Muscle layer of colon (tissue), 2 donors: ENCODE results near the gene STAT4.

Experiments
- H3K27ac ChIP-seq: one replicate; pipeline ENCODE4 v1.7.0; 2013; ENCODE audit warnings: low read depth, mild to moderate bottlenecking, low read length, moderate library complexity
- H3K27me3 ChIP-seq, 2 donors: one replicate each; pipeline ENCODE4 v1.7.0; 2013; ENCODE audit warnings: low read length in 2 of 2, mild to moderate bottlenecking in 2 of 2; ENCODE audit not compliant: insufficient read depth in 2 of 2, control insufficient read depth in 1 of 2
- H3K36me3 ChIP-seq: one replicate; pipeline ENCODE4 v1.7.0; 2013; ENCODE audit warnings: mild to moderate bottlenecking, low read length; ENCODE audit not compliant: insufficient read depth
- H3K4me1 ChIP-seq: one replicate; pipeline ENCODE4 v1.7.0; 2013; ENCODE audit warnings: mild to moderate bottlenecking, low read length; ENCODE audit not compliant: insufficient read depth
- H3K4me3 ChIP-seq, 2 donors: one replicate each; pipeline ENCODE4 v1.7.0; 2013; ENCODE audit warnings: low read length in 2 of 2, low read depth in 1 of 2, mild to moderate bottlenecking in 1 of 2, moderate library complexity in 1 of 2
- H3K9ac ChIP-seq: one replicate; pipeline ENCODE4 v1.7.0; 2013; ENCODE audit warnings: low read length
- H3K9me3 ChIP-seq: one replicate; pipeline ENCODE4 v1.7.0; 2013; ENCODE audit warnings: mild to moderate bottlenecking, low read length
- donor health status: abdominal sarcoma.
- donor health status: Adenocarcinoma of cecum.

Gene STAT4

DNA sequence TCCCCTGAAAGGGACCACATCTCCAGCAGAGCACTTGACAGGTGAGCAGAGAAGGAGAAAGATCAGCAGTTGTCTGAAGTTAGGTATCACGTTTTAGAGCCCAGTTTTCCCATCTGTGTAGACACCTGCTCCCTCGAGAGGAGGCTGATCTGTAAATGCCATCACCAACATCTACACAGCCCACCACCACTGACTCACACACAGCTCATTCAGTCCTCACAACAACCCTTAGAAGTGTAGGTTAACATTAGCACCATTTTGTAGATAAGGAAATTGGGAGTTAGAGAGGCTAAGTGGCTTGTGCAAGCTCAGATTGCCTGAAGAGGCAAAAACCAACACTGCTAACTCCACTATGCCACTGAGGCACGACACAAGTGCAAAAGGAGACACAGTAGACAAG lies 99.6 kb downstream of the STAT4 start:
- H3K27me3 ChIP-seq = no peaks in the 10 kb centered on the region
- no peaks in the 10 kb centered on the region for H3K9me3 ChIP-seq
- no peaks in the 10 kb centered on the region for H3K36me3 ChIP-seq
- peaks cover 7% of the 10 kb centered on the region for H3K4me1 ChIP-seq
- no peak overlapping the region for H3K4me3 ChIP-seq
- no peak overlapping the region for H3K27ac ChIP-seq
- H3K9ac ChIP-seq = no peak overlapping the region

DNA sequence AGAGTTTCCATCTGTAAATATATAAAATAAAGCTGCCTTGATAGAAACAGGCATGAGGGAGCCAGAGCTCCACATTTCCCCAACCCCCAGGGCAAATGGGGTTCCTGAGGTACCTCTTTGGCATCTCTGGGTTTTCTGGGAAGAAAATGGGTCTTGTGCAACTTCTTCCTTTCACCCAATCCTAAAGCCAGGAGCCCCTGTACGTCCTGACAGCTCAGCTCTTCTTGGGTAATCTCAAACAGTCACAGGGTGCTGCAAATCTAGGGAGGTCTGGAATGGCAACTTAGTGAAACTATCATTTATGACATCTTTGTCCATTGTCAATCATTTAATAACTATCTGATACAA lies 100.2 kb downstream of the STAT4 start:
- Histone ChIP-seq H3K9ac (no peak overlapping the region), H3K27me3 (no peaks in the 10 kb centered on the region), H3K9me3 (no peaks in the 10 kb centered on the region), H3K4me1 (peaks cover 7% of the 10 kb centered on the region), H3K4me3 (no peak overlapping the region), H3K27ac (no peak overlapping the region), H3K36me3 (no peaks in the 10 kb centered on the region)

DNA sequence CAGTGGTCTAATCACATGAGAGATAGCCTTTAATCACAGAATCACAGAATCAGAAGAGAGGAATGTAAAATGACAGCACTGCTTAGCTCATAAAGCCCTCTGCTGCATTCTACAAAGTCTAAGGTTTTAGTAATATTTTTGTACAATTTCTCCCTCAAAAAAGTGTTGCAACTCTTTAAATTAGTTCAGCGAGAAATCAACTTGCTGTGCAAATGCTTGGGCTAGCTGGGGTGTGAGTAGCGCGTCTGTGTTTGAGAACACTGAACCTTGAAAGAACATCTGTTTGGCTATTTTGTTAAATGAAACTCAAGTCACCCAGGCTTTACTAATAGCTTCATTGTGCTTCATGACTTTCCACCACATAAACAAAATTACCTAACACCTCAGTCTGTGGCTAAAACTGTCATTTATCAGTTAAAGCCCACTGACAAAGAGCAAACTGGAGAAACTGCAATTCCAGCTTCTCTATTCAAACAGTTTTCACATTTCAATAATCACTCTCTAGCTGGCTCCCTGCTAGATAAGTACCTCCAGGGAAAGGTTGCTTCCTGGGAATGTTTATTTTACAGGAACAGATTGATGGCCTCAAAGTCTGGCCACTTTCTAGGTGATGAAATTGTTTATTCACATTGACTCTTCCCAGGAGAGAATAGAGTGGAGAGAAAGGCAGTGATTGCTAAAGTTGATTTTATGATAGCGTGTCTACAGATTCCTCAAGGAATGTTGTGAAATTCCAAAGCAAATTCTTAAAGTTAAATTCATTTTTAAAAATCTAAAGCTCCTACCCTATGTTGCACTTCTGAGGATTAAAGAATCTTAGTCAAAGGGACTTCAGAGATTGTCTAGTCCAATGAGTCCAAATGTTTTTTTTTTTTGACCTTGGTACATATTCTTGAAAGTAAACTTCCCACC lies 100.8 kb downstream of the STAT4 start:
- no peaks in the 10 kb centered on the region for H3K36me3 ChIP-seq
- H3K9ac ChIP-seq = no peak overlapping the region
- no peak overlapping the region for H3K4me3 ChIP-seq
- H3K27ac ChIP-seq = peak overlapping the region; percentile 31
- H3K27me3 ChIP-seq = no peaks in the 10 kb centered on the region
- H3K9me3 ChIP-seq = no peaks in the 10 kb centered on the region
- H3K4me1 ChIP-seq = peaks cover 7% of the 10 kb centered on the region

DNA sequence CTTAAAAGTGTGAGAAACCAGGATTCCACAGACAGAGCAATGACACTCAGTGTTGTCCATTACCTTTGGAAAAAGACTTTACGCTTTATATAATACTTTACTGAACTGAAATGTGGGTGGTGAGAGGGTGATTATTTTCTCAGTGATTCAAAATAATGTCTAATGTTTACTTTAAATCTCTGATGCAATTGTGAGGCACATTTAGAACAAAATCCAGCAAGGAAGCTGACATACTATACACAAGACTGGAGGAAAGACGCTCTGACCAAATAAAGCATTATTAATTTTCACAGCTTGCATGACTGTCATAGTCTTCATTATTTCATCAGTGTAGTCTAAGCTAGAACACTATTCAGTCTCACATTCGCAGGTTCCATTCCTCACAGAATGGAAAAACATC lies 102.7 kb downstream of the STAT4 start:
- Histone ChIP-seq H3K4me3 (no peak overlapping the region), H3K9ac (no peak overlapping the region), H3K9me3 (no peaks in the 10 kb centered on the region), H3K4me1 (peaks cover 7% of the 10 kb centered on the region), H3K36me3 (no peaks in the 10 kb centered on the region), H3K27me3 (no peaks in the 10 kb centered on the region), H3K27ac (no peak overlapping the region)

DNA sequence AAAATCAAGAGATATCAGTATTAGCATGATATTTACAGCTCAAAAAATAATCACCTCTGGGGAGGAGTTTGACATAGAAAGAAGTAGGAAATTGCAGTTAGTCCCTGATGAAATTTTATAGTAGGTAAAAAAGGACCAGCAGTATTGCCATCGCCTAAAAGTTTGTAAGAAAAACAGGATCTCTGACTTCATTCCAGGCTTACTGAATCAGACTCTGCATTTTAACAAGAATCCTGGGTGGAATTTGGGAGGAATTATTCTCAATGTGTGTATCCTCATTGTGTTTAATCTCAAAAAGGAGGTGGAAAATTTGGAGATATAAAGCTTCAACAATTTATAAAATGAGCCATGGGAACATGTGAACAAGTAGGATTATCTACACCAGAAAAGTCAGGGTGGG lies 105.7 kb downstream of the STAT4 start:
- Histone ChIP-seq H3K4me3 (no peak overlapping the region), H3K27ac (no peak overlapping the region), H3K36me3 (no peaks in the 10 kb centered on the region), H3K4me1 (no peaks in the 10 kb centered on the region), H3K27me3 (no peaks in the 10 kb centered on the region), H3K9me3 (no peaks in the 10 kb centered on the region), H3K9ac (no peak overlapping the region)

DNA sequence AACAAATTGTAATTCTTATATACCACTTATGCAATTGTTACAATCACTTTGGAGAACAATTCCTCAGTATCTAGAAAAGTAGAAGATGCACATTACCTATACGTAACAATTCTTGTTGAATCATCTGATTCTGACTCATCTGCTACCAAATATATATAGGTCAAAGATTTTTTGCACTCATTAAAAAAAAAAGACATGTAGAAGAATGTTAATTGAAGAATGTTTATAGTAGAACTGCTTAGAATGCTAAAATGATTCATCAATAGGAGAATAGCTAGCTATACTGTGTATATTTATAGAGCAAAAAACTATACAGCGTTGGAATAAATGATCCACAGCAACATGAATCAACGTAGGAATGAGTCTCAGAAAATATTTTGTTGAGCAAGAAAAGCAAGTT lies 107.4 kb downstream of the STAT4 start:
- Histone ChIP-seq H3K36me3 (no peaks in the 10 kb centered on the region), H3K4me3 (no peak overlapping the region), H3K9ac (no peak overlapping the region), H3K9me3 (no peaks in the 10 kb centered on the region), H3K4me1 (no peaks in the 10 kb centered on the region), H3K27ac (no peak overlapping the region), H3K27me3 (no peaks in the 10 kb centered on the region)

DNA sequence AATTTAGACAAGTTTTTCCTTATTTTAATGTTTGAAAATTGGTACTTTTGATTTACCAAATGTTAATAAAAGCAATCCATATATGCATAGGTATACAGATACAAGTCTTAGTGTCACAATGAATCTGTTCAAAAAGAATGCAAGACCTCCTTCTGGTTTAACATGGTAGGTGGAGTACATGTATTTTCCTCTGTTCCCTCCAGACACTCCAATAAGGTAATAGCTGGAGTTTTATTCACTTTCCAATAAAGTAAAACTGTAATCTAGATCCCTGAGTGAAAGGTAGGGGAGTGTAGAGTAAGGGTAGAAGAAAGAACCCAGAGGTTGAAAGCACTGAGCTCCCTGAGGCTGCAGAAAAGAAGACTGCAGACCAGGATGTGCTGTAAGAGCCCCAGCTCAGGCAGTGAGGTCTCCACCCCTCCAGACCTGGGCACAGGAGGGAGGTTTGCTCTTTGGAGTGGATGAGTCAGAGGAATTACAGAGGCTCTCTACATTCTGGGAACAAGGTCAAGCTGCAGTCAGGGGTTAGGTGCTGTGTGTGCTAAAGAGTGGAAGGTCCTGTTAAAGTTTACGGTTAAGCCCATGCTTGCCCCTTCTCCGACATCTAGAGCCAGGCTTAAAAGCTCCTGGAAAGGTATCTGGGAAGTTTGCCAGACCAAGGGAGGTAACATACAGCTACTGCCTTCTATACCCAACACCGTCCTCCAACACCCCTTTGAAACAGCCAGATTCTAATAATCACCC lies 109.2 kb downstream of the STAT4 start:
- H3K27me3 ChIP-seq = no peaks in the 10 kb centered on the region

DNA sequence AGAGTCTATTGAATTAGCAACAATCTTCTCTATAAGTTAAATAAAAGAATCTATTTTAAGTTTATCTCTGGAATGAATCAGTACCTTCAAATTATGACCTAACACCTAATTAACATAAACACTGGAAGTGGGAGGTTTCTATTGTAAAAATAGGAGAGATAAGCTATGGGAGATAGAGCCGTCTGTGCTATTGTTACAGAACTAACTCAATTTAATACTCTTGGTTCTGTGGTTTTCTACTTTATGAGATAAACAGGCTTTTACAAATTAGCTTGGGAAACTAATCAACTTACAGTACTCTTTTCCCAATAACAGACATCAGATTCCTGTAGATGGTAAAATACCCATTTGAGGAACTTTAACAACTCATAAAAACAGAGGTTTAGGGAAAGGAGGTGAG lies 111.2 kb downstream of the STAT4 start:
- H3K4me3 ChIP-seq = no peak overlapping the region
- H3K27me3 ChIP-seq = no peaks in the 10 kb centered on the region
- H3K27ac ChIP-seq = no peak overlapping the region
- no peaks in the 10 kb centered on the region for H3K4me1 ChIP-seq
- H3K9me3 ChIP-seq = no peaks in the 10 kb centered on the region
- no peaks in the 10 kb centered on the region for H3K36me3 ChIP-seq
- H3K9ac ChIP-seq = no peak overlapping the region

More for the DNA sequence above, 109.2 kb downstream of the STAT4 start:
- Histone ChIP-seq H3K36me3 (no peaks in the 10 kb centered on the region), H3K4me3 (no peak overlapping the region), H3K27ac (no peak overlapping the region), H3K9me3 (no peaks in the 10 kb centered on the region), H3K4me1 (no peaks in the 10 kb centered on the region), H3K9ac (no peak overlapping the region)

DNA sequence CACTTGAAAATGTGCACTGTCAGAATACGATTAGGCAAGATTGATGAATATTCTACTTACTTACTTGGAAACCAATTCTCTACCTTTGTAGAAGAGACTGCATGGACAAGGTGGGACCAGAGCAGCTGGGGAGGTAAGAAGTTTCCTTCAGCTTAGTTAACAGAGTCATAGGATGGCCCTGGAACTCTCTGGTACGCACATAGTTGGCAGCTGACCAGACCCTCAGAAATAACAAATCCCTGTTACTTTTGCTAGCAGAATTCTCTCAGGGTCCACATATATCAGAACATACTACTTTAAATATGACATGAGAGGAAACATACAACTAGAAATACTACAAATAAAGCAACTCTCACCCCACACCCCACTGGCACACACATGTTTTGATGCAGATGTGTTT lies 112.1 kb downstream of the STAT4 start:
- no peaks in the 10 kb centered on the region for H3K4me1 ChIP-seq
- H3K36me3 ChIP-seq = no peaks in the 10 kb centered on the region
- H3K4me3 ChIP-seq = no peak overlapping the region
- no peak overlapping the region for H3K9ac ChIP-seq
- no peaks in the 10 kb centered on the region for H3K9me3 ChIP-seq
- no peaks in the 10 kb centered on the region for H3K27me3 ChIP-seq
- H3K27ac ChIP-seq = no peak overlapping the region

DNA sequence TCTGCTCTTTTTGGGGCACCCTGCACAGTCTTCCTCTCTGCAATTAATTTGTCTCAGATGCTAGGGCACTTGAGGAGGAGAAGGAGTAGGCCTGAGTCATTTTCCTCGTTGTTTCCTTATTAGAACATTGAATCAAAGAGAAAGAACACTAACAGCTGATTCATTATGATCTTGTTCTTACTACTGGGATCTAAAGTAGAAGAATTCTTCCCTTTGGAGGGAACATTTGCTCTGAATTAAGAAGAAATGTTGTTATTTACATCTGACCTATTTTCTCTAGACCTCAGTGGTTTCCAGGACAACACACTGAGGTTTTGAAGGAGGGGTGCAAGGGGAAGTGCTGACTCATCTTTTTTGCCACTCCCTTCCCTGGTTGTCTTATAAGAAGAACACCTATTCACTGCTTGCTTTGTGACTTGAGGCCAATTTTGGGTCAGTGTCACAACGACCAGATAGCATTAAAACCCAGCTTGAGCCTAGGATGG lies 112.5 kb downstream of the STAT4 start:
- Histone ChIP-seq H3K9ac (no peak overlapping the region), H3K36me3 (no peaks in the 10 kb centered on the region), H3K4me3 (no peak overlapping the region), H3K27ac (no peak overlapping the region), H3K27me3 (no peaks in the 10 kb centered on the region), H3K9me3 (no peaks in the 10 kb centered on the region), H3K4me1 (no peaks in the 10 kb centered on the region)

DNA sequence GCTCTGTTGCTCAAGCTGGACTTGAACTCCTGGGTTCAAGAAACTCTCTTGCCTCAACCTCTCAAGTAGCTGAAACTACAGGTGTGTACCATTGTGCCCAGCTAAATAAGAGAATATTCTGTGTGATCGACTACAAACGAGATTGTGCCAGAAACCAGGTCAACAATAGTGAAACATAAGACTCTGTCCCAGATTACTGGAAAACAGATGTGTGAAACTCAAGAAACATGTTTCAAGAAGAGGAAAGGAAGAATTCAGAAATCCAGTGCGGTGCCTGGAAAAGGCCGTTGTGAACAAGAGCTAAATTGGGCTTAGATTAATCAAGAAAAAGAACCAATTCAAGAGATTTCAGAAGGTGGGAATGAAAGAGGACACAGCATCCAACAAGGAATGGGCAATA lies 113.4 kb downstream of the STAT4 start:
- H3K36me3 ChIP-seq = no peaks in the 10 kb centered on the region
- H3K4me1 ChIP-seq = no peaks in the 10 kb centered on the region
- no peaks in the 10 kb centered on the region for H3K9me3 ChIP-seq
- no peak overlapping the region for H3K9ac ChIP-seq
- no peaks in the 10 kb centered on the region for H3K27me3 ChIP-seq
- no peak overlapping the region for H3K4me3 ChIP-seq
- no peak overlapping the region for H3K27ac ChIP-seq
